ENCODE measurements around the gene C5orf46.
"Not testable (repeated sequence)": the region's sequence is repeated elsewhere in the genome, so short reads cannot be mapped to it uniquely, and the experiment has no call there.

DNA sequence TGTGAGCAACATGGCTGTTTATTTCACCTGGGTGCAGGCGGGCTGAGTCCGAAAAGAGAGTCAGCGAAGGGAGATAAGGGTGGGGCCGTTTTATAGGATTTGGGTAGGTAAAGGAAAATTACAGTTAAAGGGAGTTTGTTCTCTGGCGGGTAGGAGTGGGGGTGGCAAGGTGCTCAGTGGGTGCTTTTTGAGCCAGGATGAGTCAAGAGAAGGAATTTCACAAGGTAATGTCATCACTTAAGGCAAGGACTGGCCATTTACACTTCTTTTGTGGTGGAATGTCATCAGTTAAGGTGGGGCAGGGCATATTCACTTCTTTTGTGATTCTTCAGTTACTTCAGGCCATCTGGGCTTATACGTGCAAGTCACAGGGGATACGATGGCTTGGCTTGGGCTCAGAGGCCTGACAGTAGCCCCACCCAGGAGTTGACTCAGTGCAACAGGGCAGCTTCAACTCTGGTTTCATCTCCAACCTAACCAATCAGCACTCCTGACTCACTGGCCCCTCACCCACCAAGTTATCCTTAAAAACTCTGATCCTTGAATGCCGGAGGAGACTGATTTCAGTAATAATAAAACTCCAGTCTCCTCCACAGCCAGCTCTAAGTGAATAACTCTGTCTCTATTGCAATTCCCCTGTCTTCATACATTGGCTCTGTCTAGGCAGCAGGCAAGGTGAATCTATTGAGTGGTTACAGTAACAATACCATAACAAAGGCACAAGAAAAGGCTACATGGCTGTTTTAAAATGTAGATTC lies 32.0 kb downstream of the C5orf46 start:
- TF ChIP-seq, protein P1, sequence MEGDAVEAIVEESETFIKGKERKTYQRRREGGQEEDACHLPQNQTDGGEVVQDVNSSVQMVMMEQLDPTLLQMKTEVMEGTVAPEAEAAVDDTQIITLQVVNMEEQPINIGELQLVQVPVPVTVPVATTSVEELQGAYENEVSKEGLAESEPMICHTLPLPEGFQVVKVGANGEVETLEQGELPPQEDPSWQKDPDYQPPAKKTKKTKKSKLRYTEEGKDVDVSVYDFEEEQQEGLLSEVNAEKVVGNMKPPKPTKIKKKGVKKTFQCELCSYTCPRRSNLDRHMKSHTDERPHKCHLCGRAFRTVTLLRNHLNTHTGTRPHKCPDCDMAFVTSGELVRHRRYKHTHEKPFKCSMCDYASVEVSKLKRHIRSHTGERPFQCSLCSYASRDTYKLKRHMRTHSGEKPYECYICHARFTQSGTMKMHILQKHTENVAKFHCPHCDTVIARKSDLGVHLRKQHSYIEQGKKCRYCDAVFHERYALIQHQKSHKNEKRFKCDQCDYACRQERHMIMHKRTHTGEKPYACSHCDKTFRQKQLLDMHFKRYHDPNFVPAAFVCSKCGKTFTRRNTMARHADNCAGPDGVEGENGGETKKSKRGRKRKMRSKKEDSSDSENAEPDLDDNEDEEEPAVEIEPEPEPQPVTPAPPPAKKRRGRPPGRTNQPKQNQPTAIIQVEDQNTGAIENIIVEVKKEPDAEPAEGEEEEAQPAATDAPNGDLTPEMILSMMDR (IDR thresholded peaks at IDR 0.05): not testable (repeated sequence)
- not testable (repeated sequence) for TF ChIP-seq EZH2 (IDR thresholded peaks at IDR 0.05; ENCODE audit: borderline replicate concordance, insufficient read depth, low read depth, low read length, poor library complexity, severe bottlenecking)

Measured in B cell (primary cell).